Measurements from ENCODE around the gene EIF2AK3.

DNA sequence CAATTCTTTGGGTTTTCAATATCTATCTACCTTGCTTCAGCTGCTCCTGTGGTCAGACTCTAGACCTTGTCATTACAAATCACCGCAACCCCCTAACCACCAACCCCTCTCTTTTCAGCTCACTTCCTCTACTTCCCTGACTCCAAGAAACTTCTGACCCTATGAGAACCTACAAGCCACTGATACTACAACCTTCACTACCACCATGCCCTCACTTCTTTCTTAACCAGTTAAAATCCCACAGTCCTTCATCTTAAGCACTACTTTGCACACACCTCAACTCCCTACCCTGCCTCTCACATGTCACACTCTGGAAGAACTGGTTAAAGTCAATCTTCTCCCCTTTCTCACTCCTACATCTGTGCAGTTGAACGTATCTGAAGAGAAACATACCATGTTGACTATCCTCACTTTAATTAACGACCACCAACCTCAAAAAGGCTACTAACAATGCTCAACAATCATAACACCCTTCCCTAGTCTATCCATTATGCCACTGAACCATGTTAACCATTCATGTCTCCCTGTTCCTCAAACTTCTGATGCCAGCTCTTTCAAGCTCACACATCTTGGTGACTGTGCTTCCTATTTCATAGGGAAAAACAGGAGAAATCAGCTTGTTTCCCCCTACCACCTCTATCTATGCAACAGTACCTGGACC, 12.6 kb downstream of the EIF2AK3 start:
- TF ChIP-seq, protein P1, sequence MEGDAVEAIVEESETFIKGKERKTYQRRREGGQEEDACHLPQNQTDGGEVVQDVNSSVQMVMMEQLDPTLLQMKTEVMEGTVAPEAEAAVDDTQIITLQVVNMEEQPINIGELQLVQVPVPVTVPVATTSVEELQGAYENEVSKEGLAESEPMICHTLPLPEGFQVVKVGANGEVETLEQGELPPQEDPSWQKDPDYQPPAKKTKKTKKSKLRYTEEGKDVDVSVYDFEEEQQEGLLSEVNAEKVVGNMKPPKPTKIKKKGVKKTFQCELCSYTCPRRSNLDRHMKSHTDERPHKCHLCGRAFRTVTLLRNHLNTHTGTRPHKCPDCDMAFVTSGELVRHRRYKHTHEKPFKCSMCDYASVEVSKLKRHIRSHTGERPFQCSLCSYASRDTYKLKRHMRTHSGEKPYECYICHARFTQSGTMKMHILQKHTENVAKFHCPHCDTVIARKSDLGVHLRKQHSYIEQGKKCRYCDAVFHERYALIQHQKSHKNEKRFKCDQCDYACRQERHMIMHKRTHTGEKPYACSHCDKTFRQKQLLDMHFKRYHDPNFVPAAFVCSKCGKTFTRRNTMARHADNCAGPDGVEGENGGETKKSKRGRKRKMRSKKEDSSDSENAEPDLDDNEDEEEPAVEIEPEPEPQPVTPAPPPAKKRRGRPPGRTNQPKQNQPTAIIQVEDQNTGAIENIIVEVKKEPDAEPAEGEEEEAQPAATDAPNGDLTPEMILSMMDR (IDR thresholded peaks at IDR 0.05; ENCODE audit: low read depth, low read length): no peak
- TF ChIP-seq, protein P2, sequence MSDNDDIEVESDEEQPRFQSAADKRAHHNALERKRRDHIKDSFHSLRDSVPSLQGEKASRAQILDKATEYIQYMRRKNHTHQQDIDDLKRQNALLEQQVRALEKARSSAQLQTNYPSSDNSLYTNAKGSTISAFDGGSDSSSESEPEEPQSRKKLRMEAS (IDR thresholded peaks at IDR 0.05; ENCODE audit: low read depth, low read length): no peak
